NCI-H2196 treated with DMSO at 0.1 percent for 48 hours (cell line): ENCODE measurements around the gene IGFBPL1.

Source experiments
- DNase-seq: peaks from one replicate; lab custom pipeline; 2025; ENCODE audit not compliant: unreplicated experiment; lab: John Stamatoyannopoulos, UW

Gene IGFBPL1

GRCh38 chr9:38358390-38359296 is 65.6 kb downstream of the IGFBPL1 start:
- no peak for DNase-seq

- DNase-seq = no peak
These were observed 66.7 kb downstream of the IGFBPL1 start for GRCh38 chr9:38357350-38358114.

- DNase-seq = no peak
These were observed 67.4 kb downstream of the IGFBPL1 start for GRCh38 chr9:38356851-38357250.
